Measurements from ENCODE around the gene PTPRN2. TPM values are rescaled to one million over a fixed set of nuclear protein-coding genes. Genes with fewer than 3 reads are reported as not detected.
A peak's percentile ranks its signal among the peaks of the same experiment; 100 is the strongest.

Gene PTPRN2
- total RNA-seq, 1 experiment from 2014 or later = 1.1 TPM

GRCh38 chr7:157991351-157991750 is 596.3 kb downstream of the PTPRN2 start:
- Histone ChIP-seq H3K4me3 (ENCODE audit: low read depth in 2 of 2, low read length in 2 of 2) (no peak overlapping the region), H3K4me1 (ENCODE audit: control insufficient read depth, insufficient read depth, low read length) (no peaks in the 10 kb centered on the region), H3K27ac (ENCODE audit: low read length) (no peak overlapping the region), H3K9me3 (ENCODE audit: control insufficient read depth, insufficient read depth, low read depth, low read length) (no peaks in the 10 kb centered on the region), H3K27me3 (ENCODE audit: control insufficient read depth, insufficient read depth, low read length) (peaks cover 2% of the 10 kb centered on the region; the same call in 1 of the 2 replicates), H3K36me3 (ENCODE audit: control insufficient read depth, insufficient read depth, low read length) (no peaks in the 10 kb centered on the region)
- POLR2A ChIA-PET = no interaction called here
- in situ Hi-C loops (cut with HindIII; ENCODE audit: low pct_unique_long_range_greater_than_20kb, low sequenced_read_pairs) = no loop called here
- no TSS peak for BruUV-seq (replicated peaks)
- intact Hi-C loops (cut with micrococcal nuclease; ENCODE audit: unreplicated experiment) = no loop called here
- no peak for DNase-seq (ENCODE audit: low read depth, low spot score)
- 0 out of 2 replicates have a peak, but pooled peaks have one; percentile 12 for ATAC-seq
- TF ChIP-seq REST (IDR thresholded peaks at IDR 0.05; ENCODE audit: insufficient read depth in 1 of 2, low read depth in 2 of 2, low read length in 1 of 2) (no peak), TCF7L2 (IDR thresholded peaks at IDR 0.05; ENCODE audit: low read depth, low read length) (no peak), SIN3A (IDR thresholded peaks at IDR 0.05; ENCODE audit: borderline replicate concordance, insufficient read depth, low read depth, low read length) (no peak), POLR2AphosphoS5 (IDR thresholded peaks at IDR 0.05; ENCODE audit: low read depth, low read length) (no peak)
- TF ChIP-seq, protein P1, sequence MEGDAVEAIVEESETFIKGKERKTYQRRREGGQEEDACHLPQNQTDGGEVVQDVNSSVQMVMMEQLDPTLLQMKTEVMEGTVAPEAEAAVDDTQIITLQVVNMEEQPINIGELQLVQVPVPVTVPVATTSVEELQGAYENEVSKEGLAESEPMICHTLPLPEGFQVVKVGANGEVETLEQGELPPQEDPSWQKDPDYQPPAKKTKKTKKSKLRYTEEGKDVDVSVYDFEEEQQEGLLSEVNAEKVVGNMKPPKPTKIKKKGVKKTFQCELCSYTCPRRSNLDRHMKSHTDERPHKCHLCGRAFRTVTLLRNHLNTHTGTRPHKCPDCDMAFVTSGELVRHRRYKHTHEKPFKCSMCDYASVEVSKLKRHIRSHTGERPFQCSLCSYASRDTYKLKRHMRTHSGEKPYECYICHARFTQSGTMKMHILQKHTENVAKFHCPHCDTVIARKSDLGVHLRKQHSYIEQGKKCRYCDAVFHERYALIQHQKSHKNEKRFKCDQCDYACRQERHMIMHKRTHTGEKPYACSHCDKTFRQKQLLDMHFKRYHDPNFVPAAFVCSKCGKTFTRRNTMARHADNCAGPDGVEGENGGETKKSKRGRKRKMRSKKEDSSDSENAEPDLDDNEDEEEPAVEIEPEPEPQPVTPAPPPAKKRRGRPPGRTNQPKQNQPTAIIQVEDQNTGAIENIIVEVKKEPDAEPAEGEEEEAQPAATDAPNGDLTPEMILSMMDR (IDR thresholded peaks at IDR 0.05) = no peak
- CTCF ChIA-PET = no interaction called here

DNA sequence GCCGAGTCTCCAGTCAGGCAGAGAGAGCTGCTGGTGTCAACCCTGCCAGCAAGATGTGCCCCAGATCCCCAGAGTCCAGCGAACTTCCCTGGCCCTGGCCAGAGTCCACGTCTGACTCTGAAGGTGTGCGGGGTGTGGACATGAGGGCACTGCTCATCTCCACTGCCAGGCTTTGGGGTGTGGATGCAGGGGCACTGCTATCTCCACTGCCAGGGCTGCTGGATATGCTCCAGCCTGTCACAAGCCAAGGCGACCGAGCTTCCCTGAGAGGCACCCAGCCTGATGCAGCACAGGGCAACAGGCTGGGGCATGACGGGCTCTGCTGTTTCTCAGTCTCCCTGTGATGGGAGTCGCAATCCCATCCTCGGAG is 596.8 kb downstream of the PTPRN2 start:
- POLR2A ChIA-PET = no interaction called here
- Histone ChIP-seq H3K36me3 (ENCODE audit: control insufficient read depth, insufficient read depth, low read length) (no peaks in the 10 kb centered on the region), H3K4me1 (ENCODE audit: control insufficient read depth, insufficient read depth, low read length) (no peaks in the 10 kb centered on the region), H3K27me3 (ENCODE audit: control insufficient read depth, insufficient read depth, low read length) (peaks cover 2% of the 10 kb centered on the region; the same call in 1 of the 2 replicates), H3K27ac (ENCODE audit: low read length) (no peak overlapping the region), H3K9me3 (ENCODE audit: control insufficient read depth, insufficient read depth, low read depth, low read length) (no peaks in the 10 kb centered on the region), H3K4me3 (ENCODE audit: low read depth in 2 of 2, low read length in 2 of 2) (no peak overlapping the region)
- in situ Hi-C loops (cut with HindIII; ENCODE audit: low pct_unique_long_range_greater_than_20kb, low sequenced_read_pairs) (no loop called here), intact Hi-C loops (cut with micrococcal nuclease; ENCODE audit: unreplicated experiment) (no loop called here)
- CTCF ChIA-PET = no interaction called here
- ATAC-seq (peak; percentile 48; the same call in 1 of the 2 replicates), DNase-seq (ENCODE audit: low read depth, low spot score) (no peak)
- BruUV-seq (replicated peaks) = no TSS peak
- no peak for TF ChIP-seq REST (IDR thresholded peaks at IDR 0.05; ENCODE audit: insufficient read depth in 1 of 2, low read depth in 2 of 2, low read length in 1 of 2)
- TF ChIP-seq POLR2AphosphoS5 (IDR thresholded peaks at IDR 0.05; ENCODE audit: low read depth, low read length) = no peak
- TF ChIP-seq SIN3A (IDR thresholded peaks at IDR 0.05; ENCODE audit: borderline replicate concordance, insufficient read depth, low read depth, low read length) = no peak
- TF ChIP-seq, protein P1 (IDR thresholded peaks at IDR 0.05) = no peak
- TF ChIP-seq TCF7L2 (IDR thresholded peaks at IDR 0.05; ENCODE audit: low read depth, low read length) = no peak
